GM19023 (cell line): ENCODE data around the gene SULF2.
"Not testable (repeated sequence)": the region's sequence is repeated elsewhere in the genome, so short reads cannot be mapped to it uniquely, and the experiment has no call there.

Experiments
- ATAC-seq: cut with Tn5 transposase; IDR thresholded peaks from one replicate; pipeline ENCODE4 v1.9.1; 2021; ENCODE audit warnings: mild to moderate bottlenecking, moderate library complexity; ENCODE audit not compliant: unreplicated experiment

The SULF2 gene

DNA sequence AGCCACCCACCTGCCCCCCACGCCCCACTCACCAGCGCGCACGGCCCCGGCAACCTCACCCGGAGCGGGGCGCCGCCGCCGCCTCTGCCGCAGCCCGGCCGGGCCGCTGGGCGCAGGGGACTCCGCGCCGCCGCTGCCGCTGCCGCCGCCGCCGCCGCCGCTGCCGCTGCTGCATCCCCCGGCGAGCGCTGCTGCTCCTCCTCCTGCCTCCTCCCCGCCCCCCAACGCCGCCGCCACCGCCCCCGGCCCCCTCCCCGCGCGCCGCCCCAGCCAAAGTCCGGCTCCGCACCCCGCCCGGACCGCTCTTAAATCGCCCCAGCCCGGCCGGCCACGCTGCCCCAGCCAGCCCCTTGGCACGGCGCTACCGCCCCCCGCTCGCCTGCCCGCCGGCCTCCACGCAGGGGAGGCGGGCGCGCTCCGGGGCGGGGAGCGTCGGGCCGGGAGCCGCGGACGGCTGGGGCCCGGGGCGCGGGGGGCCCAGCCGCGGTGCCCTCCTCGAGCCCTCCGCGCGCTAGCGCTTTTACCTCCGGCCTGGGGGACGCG, at the start of gene SULF2:
Gene SULF2, minus strand, starts transcription at position 171 of the 543 bp plus-strand sequence. CDS start 28,118 bp downstream, outside the sequence.
- no peak for ATAC-seq

DNA sequence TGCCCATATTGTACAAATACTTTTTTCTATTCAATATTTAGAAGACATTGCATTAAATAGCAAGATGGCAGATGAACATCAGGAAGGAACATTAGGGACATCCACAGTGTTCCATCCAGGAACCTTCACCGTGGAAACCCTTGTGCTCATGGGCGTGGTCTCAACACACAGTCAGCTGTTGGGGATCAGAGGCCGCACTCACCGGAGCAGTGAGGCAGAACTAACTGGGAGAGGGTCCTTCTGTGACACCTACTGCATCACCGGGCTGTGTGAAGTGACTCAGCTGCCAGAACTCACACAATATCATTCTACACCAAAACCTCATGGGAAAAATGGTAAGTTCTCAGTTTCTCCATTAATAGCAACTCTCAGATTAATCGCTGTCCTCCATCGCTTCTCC, 46.4 kb upstream of the SULF2 start:
- not testable (repeated sequence) for ATAC-seq

DNA sequence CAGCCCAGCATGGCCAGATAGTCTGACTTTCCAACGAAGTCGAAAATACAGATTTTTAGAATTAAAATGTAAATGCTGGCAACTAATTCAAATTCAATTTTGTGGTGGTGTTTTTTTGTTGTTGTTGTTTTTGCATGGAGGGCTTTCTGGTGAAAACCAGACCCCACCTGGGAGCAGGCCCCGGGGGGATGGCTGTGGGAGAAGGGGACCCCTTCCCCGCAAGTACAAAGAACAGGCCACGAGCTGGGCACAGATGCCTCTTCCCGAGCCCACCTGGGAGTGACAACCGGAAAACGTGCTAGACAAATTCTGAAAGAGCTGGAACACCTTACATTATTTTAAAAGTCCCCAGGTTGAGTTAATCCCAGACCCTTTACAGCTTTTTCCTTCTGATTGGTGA, 41.4 kb upstream of the SULF2 start:
- not testable (repeated sequence) for ATAC-seq

DNA sequence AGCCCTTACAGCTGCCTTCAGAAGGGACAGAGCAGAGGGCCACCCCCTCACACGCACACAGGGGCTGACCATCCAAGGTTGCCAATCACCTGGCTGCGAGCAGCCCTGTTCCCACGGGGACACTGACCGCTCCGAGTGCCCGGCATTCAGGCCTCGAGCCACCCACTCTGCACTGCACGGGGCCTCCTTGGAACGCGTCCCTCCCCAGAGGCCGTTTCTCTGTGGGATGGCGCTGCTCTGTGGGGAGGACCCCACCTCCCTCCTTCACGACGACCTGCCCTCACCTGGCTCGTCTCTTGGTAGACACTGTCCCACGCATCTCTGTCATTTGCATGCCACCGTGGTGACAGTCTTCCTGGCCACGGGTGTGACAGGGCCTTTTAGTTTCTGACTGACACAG, 40.7 kb upstream of the SULF2 start:
- ATAC-seq: not testable (repeated sequence)

DNA sequence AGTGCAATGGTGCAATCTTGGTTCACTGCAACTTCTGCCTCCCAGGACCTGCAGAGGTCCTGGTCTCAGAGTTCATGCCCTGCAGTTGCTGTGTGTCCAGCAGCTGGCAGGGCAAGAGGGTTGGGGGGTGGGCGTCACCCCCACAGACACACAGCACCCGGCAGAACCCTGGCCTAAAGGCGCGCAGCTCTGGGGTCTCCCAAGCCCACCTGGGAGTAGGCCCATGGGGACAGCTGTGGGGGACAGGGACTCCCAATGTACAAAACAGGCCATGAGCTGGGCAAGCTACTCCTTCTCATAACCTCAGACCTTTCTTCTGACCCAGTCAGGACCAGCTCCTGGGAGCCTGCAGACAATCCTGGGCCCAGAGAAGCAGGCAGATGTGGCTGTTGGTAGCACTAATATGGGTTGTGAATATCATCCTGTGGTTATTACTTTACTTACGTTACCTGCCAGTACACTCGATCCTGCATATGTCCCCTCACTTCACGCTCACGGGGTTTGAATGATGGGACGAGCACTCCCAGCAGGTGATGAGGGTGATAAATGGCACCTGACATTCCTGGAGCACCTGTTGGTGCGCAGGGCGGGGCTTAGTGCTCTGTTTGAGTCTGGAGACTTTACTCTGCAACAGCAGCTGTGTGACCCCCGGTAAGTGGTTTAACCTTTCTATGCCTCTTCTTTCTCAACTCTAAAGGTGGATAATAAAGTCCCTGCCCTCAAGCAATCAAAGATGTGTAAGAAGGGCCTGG, 39.9 kb upstream of the SULF2 start:
- ATAC-seq: no peak

DNA sequence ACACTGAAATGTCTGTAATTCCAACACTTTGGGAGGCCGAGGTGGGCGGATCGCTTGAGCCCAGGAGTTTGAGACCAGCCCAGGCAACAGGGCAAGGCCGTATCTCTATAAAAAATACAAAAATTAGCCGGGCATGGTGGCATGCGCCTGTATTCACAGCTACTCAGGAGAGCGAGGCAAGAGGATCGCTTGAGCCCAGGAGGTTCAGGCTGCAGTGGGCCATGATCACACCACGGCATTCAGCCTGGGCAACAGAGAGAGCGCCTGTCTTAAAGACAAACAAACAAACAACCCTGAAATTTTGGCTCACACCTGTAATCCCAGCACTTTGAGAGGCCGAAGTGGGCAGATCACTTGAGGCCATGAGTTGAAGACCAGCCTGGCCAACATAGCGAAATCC, 38.7 kb upstream of the SULF2 start:
- not testable (repeated sequence) for ATAC-seq

DNA sequence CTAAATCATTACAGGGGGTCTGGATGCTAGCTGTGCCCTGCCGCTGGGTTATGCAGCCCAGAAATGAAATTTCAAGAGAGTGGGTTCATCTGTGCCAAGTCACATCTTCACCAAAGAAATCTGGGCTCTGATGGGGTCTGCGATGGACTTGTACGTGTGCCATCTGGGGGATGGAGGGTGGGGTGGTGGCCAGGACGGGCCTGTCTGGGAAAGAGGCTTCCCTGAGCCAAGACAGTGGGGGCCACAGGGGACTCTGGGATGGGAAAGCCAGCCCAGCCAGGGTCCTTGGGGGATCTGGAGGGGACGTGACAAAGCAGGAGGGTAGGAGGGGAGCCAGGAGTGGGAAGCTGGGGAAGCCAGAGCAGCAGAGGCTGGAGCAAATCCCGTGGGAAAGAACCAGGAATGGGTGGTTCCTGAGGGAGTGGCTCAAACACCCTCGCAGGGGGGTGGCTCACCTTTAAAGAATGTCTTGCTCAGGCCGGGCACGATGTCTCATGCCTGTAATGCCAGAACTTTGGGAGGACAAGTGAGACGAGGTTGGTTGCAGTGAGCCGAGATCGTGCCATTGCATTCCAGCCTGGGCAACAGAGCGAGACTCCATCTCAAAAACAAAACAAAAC, 36.3 kb upstream of the SULF2 start:
- ATAC-seq: no peak

DNA sequence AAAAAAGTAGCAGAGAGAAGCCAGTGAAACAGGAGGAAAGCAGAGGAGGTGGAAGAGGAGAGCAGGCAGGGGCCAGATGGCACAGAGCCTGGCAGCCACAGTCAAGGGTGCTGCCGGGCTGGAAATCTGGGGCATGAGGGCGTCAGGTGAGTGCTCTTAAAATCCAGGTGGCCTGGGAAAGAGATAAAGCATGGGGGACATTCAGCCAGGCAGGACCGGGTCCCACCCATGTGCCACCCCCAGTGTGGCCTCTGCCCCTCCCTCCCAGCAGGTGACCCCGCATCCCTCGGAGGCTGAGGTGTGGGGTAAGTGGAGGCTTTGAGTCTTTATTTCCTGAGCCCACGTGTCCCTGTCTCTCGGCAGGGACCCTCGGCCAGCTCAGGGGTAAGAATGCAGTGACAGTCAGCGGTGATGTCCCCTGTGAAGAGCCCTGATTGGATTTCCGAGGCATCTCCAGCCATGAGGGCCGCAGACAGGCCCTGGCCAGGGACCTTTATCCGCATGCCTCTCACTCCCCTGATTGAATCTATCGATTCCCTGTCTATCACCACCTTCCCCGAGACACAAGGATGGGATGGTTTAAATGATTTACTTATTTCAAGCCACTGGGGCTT, 33.8 kb upstream of the SULF2 start:
- ATAC-seq: no peak

DNA sequence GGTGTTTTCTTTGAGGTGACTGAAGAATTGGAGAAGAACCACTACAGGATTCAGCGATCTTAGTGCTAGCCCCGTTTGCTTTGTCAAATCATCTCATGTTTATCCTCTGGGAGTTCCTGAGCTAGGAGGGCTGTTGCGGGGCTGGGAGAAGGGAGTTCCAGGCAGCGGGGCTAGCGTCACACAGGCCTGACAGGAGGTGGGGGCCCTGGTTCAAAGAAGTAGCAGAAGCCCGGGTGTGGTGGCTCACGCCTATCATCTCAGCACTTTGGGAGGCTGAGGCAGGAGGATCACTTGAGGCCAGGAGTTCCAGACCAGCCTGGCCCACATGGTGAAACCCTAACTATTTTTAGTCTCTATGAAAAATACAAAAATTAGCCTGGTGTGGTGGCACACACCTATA, 33.2 kb upstream of the SULF2 start:
- no peak for ATAC-seq

DNA sequence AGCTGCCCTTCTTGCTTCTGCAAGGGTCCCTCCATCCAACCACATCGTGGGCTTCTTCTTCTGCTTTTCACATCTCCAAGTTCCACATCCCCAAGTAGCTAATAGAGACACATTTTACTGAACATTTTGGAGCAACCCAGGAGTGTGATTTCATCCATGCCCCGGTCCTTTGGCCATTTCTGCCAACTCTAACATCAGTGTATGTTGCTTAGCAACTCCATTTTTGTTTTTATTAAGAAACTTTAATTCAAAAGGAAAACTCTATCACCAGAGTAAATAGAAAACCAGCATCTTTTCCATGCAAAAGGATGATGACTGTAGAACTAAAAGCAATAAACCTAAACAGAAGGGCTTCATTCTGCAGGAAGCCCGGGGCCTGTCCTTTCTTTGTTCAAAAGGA, 32.7 kb upstream of the SULF2 start:
- no peak for ATAC-seq

DNA sequence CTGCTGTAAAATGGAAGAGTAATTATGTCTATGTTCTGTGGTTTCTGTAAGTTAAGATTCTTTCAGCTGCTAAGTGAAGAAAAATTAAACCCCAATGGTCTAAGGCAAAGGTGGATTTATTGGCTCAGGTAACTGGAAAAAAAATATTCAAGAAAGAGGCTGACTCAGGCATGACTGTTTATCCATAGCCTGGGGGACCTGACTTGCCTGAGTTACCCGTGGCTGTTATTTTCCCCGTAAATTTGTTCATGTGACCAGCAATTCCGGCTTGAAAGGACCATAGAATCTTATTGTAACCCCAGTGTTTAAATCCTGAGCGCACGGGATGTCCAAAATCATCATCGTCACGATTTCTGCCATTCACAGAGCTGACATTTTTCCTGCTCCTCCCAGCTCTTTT, 32.3 kb upstream of the SULF2 start:
- ATAC-seq: no peak

DNA sequence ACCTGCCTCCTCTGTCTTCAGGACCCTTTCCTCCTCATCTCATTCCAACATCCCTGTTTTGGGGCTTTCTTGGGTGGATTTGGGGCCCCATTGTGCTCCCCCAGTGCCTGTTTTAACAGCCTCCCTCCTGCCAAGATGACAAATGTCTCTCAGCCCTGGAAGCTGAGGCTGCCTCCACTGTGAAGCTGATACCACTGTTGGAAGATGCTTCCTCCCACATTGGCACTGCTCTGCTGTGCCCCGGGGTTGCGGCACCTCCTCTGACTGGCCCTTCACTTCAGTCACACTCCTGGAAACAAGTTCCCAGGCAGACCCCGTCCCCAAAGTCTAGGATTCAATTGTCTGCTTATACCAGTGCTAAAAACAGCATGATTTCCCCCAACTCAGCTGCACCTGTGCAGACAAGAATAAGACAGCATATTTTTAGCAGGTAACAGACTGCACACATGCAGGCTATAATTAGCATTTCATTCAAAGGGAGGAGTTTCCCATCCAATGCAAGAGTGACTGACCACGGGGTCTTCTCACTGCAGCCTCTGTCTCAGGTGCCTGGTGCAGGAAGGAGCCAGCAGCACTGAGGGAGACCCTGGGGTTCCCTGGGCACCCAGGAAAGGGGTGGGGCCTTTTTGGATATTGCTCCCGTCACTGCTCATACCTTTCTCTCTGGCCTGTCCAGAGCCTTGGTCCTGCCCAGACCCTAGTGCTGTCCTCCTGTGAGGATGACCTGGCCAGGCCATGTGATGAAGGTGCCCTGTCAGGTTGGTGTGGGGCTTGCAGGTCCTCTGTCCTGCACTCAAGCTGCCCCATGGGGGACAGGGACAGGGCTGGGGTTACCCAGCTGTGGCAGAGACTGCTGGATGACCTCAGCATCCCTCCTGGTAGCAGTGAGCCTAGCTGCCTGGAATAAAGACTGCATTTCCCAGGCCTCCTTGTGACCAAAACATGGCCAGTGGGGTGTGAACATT, 31.5 kb upstream of the SULF2 start:
- no peak for ATAC-seq

DNA sequence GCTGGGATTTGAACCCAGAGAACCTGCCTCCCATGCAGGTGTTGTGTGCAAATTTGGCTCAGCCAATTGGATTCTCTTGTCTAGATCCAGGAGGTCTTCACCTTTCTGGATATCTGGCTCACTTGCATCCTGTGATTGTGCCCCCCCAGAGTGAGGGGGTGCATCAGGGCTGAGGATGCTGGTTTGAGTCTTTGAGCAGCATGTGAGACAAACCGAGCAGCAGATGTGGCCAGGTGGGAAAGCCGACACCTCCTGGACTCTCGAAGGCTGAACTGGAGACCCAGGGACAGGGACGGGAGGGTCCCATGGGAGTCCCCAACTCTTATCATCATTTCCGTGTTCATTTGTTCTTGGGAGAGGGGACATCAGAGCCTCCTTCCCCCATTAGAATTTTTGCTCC, 30.6 kb upstream of the SULF2 start:
- no peak for ATAC-seq

DNA sequence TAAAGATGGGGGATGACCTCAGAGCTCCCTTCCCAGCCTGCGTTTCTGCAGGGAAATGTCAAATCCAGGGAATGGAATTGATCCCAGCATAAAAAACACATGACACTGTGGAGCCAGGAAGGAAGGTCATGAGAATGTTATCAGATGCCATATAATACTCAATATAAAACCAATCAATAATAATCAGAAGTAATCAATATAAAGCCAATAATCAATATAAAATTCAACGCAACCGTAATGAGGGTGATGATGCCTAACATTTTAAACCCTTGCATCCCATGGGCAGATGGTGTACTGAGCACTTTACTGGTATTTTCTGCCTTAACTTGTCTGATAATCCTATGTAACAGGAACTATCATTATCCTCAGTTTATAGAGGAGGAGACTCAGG, 30.1 kb upstream of the SULF2 start:
- ATAC-seq: no peak

DNA sequence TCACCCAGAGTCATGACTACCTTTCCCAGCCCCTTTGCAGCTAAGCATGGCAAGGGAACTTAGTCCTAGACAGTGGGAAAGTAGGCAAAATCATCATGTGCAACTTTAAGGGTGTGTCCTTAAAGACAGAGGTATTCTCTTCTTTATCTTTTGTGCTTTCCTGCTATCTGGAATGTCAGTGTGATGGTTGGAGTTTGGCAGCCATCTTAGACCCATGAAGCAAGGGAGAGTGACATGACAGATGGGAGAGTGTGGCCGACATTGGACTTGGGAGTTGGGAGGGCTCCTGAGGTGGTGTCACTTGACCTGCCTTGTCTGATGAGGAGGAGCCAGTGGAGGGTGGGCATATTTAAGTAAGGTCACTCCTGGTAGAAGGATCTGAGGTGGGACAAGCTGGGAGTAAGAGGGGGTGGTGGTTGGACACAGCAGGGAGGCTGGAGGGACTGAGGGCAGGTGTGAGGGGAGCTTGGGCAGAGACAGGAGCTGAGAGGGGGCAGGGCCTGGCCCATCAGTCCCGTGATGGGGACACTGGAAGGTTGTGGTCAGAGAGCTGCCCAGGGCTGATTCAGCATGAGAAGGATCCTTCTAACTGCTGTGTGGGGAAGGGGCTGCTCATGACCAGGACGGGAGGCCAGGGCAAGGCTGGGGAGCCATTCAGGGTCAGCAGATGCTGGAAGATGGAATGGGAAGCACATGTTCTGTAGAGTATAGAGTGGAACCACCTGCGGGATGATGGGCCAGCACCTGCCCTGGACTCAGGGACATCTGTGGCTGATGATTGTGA, 29.5 kb upstream of the SULF2 start:
- no peak for ATAC-seq

DNA sequence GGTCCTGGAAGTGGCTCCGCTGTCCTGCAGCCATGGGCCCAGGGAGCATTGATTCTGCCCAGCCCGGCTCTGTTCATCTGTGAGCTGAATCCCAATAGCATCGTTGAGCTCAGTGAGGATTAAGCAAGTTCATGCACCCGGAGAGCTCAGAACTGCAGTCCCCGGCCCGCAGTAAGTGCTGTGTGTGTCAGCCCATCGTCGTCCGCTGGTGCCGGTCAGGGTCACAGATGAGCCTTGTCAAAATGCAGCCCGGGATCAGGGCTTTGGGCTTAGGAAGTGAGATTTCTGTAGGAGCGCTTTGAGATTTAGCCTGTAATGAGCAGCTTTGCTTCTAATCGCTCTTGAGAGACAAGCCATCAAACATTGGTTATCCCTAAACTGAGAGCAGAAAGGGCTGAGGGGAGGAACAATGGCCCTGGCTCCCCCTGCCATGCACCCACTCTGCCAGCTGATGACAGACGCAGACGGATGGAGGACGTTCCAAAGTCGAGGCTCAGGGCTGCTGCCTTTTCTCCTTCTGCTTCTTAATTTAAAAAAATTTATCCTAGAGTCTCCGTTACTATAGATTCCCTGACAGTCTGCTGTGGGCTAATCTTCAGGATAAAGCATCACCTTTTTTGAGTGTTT, 25.6 kb upstream of the SULF2 start:
- no peak for ATAC-seq

DNA sequence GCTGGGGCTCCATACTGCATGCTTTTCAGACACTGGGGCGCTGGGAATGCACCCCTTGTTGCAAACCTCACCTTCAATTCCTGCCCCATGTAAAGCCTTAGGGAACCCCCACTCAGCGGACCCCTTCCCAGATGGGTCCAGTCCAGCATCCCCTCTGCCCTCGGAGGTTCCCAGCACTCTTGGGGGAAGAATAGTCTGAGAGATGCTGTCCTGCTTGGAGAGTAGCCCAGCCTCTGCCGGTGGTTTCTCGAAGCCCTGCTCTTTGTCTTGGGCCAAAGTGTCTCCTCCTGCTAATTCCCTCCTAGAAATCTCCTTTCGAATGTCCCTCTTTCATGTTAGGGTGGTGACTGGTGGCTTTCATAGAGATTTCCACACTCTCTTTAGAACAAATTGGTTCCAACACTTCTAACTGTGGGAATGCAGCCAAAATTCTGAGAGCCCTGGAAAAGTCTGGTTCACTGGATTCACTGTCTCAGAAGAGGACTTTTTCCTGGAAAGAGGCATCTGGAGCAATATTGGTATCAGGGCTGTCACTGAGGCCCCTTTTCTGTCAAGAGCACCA, 24.9 kb upstream of the SULF2 start:
- ATAC-seq: no peak

DNA sequence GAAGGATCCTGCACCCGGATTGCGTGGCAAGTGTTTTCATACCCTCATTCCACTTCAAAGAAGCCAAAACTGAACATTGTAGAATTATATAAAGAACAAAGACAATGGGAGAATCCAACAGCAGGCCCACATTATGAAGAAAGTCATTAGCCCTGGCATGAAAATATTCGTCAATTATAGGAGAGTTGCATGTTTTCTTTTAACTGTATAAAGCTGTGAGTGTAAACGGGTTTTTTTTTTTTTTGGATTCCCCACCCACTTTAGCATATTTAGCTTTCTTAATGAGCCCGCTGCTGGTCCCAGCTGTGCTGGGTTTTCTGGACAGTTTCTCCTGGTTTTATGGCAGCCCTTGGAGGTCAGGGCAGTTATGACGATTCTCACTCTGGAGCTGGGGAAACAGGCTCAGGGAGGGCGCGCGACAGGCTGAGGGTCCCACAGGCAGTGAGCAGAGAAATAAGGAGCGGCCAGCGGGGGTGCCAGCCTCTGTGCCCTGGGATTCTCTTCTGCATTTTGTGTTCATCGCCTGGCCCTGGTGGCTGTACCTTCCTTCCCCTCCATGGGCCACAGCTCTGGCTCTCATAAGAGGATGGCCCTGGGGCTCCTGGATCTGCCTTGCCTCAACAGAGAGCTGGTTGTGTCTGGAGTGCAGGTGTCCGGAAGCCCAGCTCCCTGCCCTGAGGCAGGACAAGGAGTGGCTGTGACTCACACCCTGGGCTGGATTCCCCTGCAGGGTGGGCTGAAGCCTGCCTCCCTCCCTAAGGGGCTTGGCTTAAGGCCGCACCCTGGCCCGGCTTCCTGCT, 24.1 kb upstream of the SULF2 start:
- no peak for ATAC-seq
